NCI-H1105 treated with DMSO at 0.1 percent for 48 hours (cell line): Measurements from ENCODE around the gene RNU4-1.
A peak's percentile ranks its signal among the peaks of the same experiment; 100 is the strongest.

Experiments used
- DNase-seq: peaks from one replicate; lab custom pipeline; 2025; lab: John Stamatoyannopoulos, UW

The RNU4-1 gene

GRCh38 chr12:120290609-120291305 lies 2.3 kb downstream of the RNU4-1 start:
- peak; percentile 22 for DNase-seq

GRCh38 chr12:120287491-120287890 lies 5.5 kb downstream of the RNU4-1 start:
- DNase-seq, result no peak

- no peak for DNase-seq
Observed at GRCh38 chr12:120286768-120287490, 6.1 kb downstream of the RNU4-1 start.

- no peak for DNase-seq
Observed at GRCh38 chr12:120284381-120284780, 8.7 kb downstream of the RNU4-1 start.

- no peak for DNase-seq
Observed at GRCh38 chr12:120283318-120283717, 9.7 kb downstream of the RNU4-1 start.

GRCh38 chr12:120278137-120279069 lies 14.6 kb downstream of the RNU4-1 start:
- DNase-seq, result no peak

GRCh38 chr12:120276734-120277133 lies 16.3 kb downstream of the RNU4-1 start:
- DNase-seq, result no peak

GRCh38 chr12:120267736-120268135 lies 25.3 kb downstream of the RNU4-1 start:
- DNase-seq, result no peak

GRCh38 chr12:120266180-120266870 lies 26.7 kb downstream of the RNU4-1 start:
- DNase-seq, result no peak

- peak; percentile 65 for DNase-seq
Observed at GRCh38 chr12:120265473-120266179, 27.4 kb downstream of the RNU4-1 start, which contains the start of gene PXN. Gene PXN (minus strand): TSS chr12:120265730. CDS start chr12:120265629, 101 bp downstream.

- no peak for DNase-seq
Observed at GRCh38 chr12:120264904-120265472, 28.0 kb downstream of the RNU4-1 start.

GRCh38 chr12:120264086-120264903 lies 28.7 kb downstream of the RNU4-1 start:
- no peak for DNase-seq

GRCh38 chr12:120263748-120264085 lies 29.3 kb downstream of the RNU4-1 start:
- no peak for DNase-seq

GRCh38 chr12:120262852-120263747 lies 29.9 kb downstream of the RNU4-1 start:
- no peak for DNase-seq

- no peak for DNase-seq
Observed at GRCh38 chr12:120261951-120262851, 30.8 kb downstream of the RNU4-1 start.

GRCh38 chr12:120260607-120261006 lies 32.4 kb downstream of the RNU4-1 start:
- no peak for DNase-seq

- DNase-seq, result no peak
Observed at GRCh38 chr12:120259418-120260202, 33.4 kb downstream of the RNU4-1 start.
